Uterus (tissue), 2 donors: Measurements from ENCODE around the gene XRCC6.

Source experiments
- CTCF ChIP-seq, 4 experiments: fragments of 200-600 bp in 2 of 4; fragments of 450-650 bp in 2 of 4; sonication (generic) in 2 of 4; IDR thresholded peaks; one replicate each; pipeline ENCODE4 v1.5.1; 2016 to 2019; ENCODE audit warnings: antibody characterized with exemption in 4 of 4, mild to moderate bottlenecking in 2 of 4, moderate library complexity in 1 of 4
- POLR2A ChIP-seq, 2 donors: fragments of 450-650 bp; IDR thresholded peaks; one replicate each; pipeline ENCODE4 v1.6.1; 2016; ENCODE audit warnings: antibody characterized with exemption in 2 of 2, mild to moderate bottlenecking in 1 of 2, moderate library complexity in 1 of 2

GRCh38 chr22:41650821-41651220, 29.7 kb downstream of the XRCC6 start:
- TF ChIP-seq CTCF (IDR thresholded peaks at IDR 0.05) (no peak), POLR2A (IDR thresholded peaks at IDR 0.05) (no peak)
